RPMI8226 (cell line): ENCODE data around the gene RAPSN.

Experiments
- DNase-seq: peaks from one replicate; pipeline ENCODE4 v3.0.0-alpha.2; 2015

RAPSN gene

DNA sequence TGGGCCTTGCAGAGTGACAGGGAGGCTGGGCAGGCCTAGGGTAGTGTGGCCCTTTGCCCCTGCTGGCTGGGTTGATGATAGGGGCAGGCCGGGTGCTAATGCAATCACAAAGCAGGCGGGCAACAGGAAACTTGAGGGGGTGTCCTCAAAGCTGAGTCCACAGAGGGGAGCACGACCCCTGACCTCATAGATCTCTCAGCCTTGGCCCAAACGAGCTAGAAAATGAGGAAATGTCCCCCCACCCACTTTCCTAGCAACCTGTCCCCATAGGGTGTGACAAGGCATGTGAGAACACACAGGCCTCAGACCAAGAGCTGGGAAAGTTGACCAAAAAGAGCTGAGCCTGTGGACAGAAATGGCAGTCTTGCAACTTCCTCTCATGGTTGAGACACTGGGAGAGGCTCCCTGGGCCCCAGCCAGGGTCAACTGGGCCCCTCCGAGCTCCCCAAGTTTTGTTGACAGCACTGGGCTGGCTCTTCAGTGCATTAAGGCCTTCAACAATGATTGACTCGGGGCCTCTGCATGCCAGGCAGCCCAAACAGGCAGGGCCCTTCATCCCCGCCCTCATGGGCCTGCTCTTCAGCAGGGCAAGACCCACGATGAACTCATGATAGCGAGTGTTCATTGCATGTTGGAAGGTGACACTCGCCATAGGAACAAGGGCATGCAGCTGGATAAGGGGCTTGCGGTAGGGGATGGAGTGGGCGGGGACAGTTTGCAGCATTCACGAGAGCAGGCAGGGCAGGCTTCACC, 60.8 kb downstream of the RAPSN start:
- no peak for DNase-seq
